IMR-90 (cell line): ENCODE data around the gene ADCY4.

Experiments
- BHLHE40 ChIP-seq: fragments of 150-350 bp; IDR thresholded peaks from 2 replicates; pipeline ENCODE4 v1.6.1; 2016; ENCODE audit warnings: mild to moderate bottlenecking, low read depth, low read length
- CEBPB ChIP-seq: IDR thresholded peaks from 2 replicates; pipeline ENCODE4 v1.6.1; 2012; ENCODE audit warnings: low read depth, low read length, improper control_type of control experiment
- CHD1 ChIP-seq: IDR thresholded peaks from 2 replicates; pipeline ENCODE4 v1.6.1; 2012; ENCODE audit warnings: low read depth, low read length, improper control_type of control experiment
- MAFK ChIP-seq: IDR thresholded peaks from 2 replicates; pipeline ENCODE4 v1.6.1; 2012; ENCODE audit warnings: low read depth, low read length, improper control_type of control experiment
- NFE2L2 ChIP-seq: fragments of 150-350 bp; IDR thresholded peaks from 2 replicates; pipeline ENCODE4 v1.6.1; 2016; ENCODE audit warnings: low read depth, mild to moderate bottlenecking, low read length
- POLR2A ChIP-seq: IDR thresholded peaks from 2 replicates; pipeline ENCODE4 v1.6.1; 2012; ENCODE audit warnings: mild to moderate bottlenecking, low read depth, low read length
- RAD21 ChIP-seq: IDR thresholded peaks from 2 replicates; pipeline ENCODE4 v1.6.1; 2012; ENCODE audit warnings: low read length, improper control_type of control experiment
- RCOR1 ChIP-seq: IDR thresholded peaks from 2 replicates; pipeline ENCODE4 v1.6.1; 2012; ENCODE audit warnings: mild to moderate bottlenecking, low read length, improper control_type of control experiment; ENCODE audit not compliant: insufficient replicate concordance
- SMC3 ChIP-seq: fragments of 150-350 bp; IDR thresholded peaks from 2 replicates; pipeline ENCODE4 v1.6.1; 2016; ENCODE audit warnings: low read depth, mild to moderate bottlenecking, antibody characterized with exemption, low read length, moderate library complexity
- TF ChIP-seq, protein P1 (sequence below): conservative IDR thresholded peaks from 2 replicates; pipeline ENCODE4 v1.5.1; 2012; ENCODE audit warnings: mild to moderate bottlenecking, low read depth, low read length, improper control_type of control experiment
- TF ChIP-seq, protein P2 (sequence below): fragments of 150-350 bp; IDR thresholded peaks from 2 replicates; pipeline ENCODE4 v1.6.1; 2017; ENCODE audit warnings: mild to moderate bottlenecking, antibody characterized with exemption, low read length, low read depth

DNA sequence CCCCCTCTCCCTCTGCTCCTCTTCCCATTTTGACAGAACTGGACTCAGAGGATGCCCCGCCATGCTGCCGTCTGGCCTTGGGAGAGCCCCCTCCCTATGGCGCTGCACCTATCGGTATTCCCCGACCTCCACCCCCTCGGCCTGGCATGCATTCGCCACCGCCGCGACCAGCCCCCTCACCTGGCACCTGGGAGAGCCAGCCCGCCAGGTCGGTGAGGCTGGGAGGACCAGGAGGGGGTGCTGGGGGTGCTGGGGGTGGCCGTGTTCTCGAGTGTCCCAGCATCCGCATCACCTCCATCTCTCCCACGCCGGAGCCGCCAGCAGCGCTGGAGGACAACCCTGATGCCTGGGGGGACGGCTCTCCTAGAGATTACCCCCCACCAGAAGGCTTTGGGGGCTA, 34.6 kb upstream of the ADCY4 start:
- TF ChIP-seq SMC3 (no peak), POLR2A (no peak), MAFK (no peak), BHLHE40 (no peak), CHD1 (no peak), RCOR1 (no peak), CEBPB (no peak), RAD21 (no peak), NFE2L2 (no peak)
- TF ChIP-seq, protein P1, sequence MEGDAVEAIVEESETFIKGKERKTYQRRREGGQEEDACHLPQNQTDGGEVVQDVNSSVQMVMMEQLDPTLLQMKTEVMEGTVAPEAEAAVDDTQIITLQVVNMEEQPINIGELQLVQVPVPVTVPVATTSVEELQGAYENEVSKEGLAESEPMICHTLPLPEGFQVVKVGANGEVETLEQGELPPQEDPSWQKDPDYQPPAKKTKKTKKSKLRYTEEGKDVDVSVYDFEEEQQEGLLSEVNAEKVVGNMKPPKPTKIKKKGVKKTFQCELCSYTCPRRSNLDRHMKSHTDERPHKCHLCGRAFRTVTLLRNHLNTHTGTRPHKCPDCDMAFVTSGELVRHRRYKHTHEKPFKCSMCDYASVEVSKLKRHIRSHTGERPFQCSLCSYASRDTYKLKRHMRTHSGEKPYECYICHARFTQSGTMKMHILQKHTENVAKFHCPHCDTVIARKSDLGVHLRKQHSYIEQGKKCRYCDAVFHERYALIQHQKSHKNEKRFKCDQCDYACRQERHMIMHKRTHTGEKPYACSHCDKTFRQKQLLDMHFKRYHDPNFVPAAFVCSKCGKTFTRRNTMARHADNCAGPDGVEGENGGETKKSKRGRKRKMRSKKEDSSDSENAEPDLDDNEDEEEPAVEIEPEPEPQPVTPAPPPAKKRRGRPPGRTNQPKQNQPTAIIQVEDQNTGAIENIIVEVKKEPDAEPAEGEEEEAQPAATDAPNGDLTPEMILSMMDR, result no peak
- TF ChIP-seq, protein P2, sequence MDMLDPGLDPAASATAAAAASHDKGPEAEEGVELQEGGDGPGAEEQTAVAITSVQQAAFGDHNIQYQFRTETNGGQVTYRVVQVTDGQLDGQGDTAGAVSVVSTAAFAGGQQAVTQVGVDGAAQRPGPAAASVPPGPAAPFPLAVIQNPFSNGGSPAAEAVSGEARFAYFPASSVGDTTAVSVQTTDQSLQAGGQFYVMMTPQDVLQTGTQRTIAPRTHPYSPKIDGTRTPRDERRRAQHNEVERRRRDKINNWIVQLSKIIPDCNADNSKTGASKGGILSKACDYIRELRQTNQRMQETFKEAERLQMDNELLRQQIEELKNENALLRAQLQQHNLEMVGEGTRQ, result no peak
